NCI-H2227 (cell line): ENCODE data around the gene ABCC1.
"Not testable (repeated sequence)": the region's sequence is repeated elsewhere in the genome, so short reads cannot be mapped to it uniquely, and the experiment has no call there.

Experiments used
- DNase-seq: peaks from one replicate; lab custom pipeline; 2025; ENCODE audit not compliant: unreplicated experiment; lab: John Stamatoyannopoulos, UW

ABCC1 gene

DNA sequence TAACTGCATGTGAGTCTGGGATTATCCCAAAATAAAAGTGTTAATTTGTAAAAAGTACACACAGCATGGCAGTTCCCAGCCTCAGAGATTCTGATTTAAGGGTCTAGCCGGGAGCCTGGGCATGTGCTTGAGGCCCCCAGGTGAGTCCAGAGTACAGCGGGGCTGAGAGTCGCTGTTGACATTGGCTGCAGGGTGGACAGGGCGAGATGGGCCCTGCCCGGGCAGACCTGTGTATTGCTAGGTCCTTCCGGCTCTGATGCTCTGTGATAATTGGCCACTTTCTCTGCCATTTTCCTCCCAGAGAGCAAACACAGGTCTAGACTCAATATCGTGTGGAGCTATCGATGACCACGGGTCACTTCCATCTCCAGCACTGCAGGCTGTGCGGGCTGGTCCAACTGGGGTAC is 200.3 kb downstream of the ABCC1 start:
- DNase-seq = no peak

GRCh38 chr16:16150117-16150877 is 200.9 kb downstream of the ABCC1 start:
- DNase-seq = no peak

DNA sequence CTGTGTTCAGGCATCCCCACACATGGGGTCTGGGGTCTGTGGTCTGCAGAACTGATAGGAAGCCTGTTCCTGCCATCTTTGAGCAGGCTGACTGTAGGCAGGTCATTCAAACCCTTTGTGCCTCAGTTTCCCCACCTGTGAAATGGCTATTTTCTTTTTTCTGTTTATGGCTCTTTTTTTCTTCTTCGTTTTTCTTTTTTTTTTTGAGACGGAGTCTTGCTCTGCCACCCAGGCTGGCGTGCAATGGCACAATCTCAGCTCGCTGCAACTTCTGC is 201.4 kb downstream of the ABCC1 start:
- DNase-seq = no peak

GRCh38 chr16:16151315-16151714 is 201.9 kb downstream of the ABCC1 start:
- DNase-seq = no peak

DNA sequence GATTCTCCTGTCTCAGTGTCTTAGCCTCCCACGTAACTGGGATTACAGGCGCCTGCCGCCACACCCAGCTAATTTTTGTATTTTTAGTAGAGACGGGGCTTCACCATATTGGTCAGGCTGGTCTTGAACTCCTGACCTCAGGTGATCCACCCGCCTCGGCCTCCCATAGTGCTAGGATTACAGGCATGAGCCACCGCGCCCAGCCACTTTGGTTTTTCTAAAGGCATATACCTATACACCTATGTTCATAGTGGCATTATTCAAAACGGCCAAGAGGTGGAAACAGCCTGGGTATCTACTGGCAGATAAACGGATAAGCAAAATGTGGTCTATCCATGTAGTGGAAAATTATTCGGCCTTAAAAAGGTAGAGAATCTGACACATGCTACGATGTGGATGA is 203.6 kb downstream of the ABCC1 start:
- DNase-seq = not testable (repeated sequence)

- DNase-seq = no peak
Measured at GRCh38 chr16:16154281-16154951, 205.0 kb downstream of the ABCC1 start.

DNA sequence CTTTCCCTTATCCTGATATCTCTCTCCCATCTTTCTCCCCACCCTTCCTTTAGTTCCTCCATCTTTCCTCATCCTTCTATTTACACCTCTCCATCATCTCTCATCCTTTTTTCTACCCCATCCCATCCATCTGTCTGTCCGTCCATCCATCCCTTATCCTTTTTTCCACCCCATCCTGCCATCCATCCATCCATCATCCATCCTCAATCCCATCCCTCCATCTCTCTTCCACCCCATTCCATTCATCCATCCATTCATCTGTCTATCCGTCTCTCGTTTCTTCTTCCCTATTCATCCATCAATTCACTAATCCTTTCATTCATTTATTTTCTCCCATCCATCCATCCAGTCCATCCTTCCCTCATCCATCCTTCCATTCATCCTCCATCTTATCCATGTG is 205.8 kb downstream of the ABCC1 start:
- no peak for DNase-seq

DNA sequence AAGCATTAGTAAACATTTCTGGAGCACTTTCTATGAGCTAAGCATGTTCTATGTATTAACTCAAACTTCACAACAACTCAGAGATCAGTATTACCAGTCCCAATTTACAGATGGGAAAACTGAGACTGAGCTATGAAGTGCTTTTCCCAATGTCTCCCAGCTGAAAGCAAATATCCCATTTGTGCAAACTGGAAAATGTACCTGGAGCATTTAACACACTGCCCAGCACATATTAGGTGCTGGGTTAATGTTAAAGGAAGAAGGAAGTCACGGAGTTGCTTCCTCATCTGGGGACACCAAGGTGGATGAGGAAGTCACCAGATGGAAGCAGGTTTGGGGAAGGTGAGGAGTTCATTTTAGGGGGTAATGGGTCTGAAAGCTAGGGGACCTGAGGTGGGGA is 207.8 kb downstream of the ABCC1 start:
- DNase-seq = no peak

DNA sequence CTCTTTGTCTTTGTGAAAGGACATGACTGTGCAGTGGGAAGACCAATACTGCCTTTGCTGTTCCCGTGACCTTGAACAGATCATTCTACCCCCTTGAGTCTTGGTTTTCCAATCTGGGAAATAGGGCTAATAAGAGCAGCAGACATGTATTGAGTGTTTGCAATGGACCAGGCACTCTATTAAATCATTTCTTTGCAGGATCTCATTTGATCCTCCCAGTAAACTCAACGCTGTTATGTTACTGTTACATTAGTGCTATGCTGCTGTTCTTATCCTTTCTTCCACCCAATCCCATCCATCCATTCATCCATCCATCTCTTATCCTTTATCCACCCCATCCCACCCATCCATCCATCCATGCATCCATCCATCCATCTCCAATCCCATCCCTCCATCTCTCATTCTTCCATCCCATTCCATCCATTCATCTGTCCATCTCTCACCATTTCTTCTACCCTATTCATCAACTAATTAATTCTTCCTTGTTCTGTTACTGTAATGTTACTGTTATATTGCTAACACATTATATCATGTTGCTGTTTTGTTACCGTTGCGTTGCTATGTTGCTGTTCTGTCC is 208.8 kb downstream of the ABCC1 start:
- DNase-seq = no peak

- DNase-seq = no peak
Measured at GRCh38 chr16:16158741-16159374, 209.4 kb downstream of the ABCC1 start.

DNA sequence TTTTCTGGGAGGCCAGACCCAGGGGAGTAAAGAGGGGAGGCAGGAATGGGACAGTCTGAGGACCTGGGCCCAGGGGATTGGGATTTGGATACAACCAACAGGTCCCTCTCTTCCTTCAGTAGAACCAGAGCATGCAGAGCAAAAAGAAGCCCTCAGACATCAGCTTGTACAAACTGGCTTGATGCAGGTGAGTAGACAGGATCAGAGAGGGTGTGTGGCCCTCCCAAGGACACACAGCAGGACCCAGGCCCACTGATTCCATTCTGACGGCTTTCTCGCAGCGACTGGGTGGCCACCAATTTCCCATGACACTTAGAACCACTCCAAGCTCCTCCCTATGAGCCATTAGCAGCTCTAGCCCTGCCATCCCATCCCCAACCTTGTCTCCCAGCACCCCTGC is 210.2 kb downstream of the ABCC1 start:
- DNase-seq = no peak

DNA sequence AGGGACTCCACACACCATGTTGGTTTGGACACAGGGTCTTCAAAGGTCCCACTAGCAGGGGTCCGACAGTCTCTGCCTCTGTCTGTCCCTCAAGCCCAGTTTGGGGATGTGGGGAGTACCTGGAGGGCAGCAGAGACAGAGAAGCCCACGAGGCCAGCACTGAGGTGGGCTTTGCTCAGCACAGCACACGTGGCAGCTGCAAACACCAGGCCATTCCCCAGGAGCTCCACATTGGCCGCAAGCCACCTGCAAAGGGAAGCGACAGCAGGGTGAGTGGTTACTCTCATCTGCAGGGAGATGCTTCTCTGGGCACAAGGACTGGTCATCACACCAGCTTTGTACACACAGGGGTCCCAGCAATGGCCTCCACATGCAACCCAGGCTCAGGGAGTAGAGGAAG is 211.9 kb downstream of the ABCC1 start:
- no peak for DNase-seq

DNA sequence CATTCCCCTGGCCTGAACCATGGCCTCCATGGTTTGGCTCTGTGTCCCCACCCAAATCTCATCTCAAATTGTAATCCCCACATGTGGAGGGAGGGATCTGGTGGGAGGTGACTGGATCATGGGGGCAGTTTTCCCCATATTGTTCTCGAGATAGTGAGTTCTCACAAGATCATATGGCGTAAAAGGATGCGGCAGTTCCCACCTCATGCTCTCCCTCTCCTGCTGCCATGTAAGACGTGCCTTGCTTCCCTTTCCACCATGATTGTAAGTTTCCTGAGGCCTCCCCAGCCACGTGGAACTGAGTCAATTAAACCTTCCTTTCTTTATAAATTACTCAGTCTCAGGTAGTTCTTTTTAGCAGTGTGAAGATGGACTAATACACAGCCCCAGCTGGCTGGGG is 212.4 kb downstream of the ABCC1 start:
- not testable (repeated sequence) for DNase-seq

- no peak for DNase-seq
Measured at GRCh38 chr16:16162591-16162990, 213.2 kb downstream of the ABCC1 start.

- DNase-seq = no peak
Measured at GRCh38 chr16:16163109-16163508, 213.7 kb downstream of the ABCC1 start.

DNA sequence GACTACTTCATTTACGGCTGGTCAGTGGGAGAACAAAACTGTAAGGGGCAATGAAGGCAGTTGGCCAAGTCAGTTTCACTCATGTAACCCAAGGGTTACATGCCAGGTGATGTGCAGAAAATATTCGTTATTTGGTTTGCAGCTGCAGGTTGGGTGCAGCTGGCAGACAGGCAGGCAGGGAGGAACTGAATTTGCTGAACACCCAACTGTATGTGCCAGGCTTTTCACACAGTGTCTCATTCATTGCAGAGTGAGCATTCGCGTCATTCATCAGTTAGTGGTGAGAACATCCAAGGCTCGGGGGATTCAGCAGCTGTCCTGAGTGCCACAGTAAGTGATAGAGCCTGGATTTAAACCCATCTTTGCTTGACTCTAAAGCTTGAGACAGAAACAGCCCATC is 214.2 kb downstream of the ABCC1 start:
- DNase-seq = no peak

DNA sequence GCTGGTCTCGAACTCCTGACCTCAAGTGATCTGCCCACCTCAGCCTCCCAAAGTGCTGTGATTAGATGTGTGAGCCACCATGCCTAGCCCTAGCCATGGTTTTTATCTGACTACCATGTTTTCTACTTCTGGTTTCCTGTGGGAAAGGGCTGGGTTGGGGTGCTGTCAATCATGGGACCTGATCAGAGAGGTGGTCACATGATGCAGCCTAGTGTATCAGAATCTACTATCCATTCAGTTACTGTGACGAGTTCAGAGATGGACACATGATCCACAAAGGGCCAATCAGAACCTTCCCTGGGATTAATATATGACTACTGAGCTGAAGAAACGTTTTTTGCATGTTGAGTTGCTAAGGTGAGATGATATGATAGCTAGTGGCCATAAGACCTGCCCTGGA is 214.8 kb downstream of the ABCC1 start:
- DNase-seq = no peak

DNA sequence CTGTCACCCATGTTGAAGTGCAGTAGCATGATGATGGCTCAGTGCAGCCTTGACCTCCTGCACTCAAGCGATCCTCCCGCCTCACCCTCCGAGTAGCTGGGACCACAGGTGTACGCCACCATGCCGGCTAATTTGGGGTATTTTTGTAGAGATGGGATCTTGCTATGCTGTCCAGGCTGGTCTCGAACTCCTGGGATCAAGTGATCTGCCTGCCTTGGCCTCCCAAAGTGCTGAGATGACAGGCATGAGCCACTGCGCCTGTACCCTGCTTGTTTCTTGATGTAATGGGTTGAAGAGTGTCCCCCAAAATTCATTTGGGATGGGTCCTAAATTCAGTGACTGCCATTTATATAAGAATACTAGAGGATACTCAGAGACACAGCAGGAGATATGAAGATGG is 216.7 kb downstream of the ABCC1 start:
- no peak for DNase-seq

GRCh38 chr16:16166949-16167348 is 217.5 kb downstream of the ABCC1 start:
- no peak for DNase-seq

DNA sequence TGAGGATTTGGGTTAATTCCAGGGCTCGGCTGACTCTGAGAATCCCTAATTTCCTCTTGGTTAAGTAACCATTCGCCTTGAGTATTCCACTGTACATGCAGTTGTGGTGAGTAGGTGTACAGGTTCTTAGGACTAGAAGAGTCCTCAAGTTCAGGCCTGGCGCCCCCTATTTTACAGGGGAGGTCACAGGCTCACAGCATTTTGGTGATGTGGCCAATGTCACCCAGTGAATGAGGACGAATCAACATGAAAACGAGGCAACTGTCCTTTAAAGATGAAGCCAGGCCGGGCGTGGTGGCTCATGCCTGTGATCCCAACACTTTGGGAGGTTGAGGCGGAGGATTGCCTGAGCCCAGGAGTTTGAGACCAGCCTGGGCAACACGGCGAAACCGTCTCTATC is 218.5 kb downstream of the ABCC1 start:
- DNase-seq = no peak

GRCh38 chr16:16168431-16168830 is 219.0 kb downstream of the ABCC1 start:
- DNase-seq = no peak

DNA sequence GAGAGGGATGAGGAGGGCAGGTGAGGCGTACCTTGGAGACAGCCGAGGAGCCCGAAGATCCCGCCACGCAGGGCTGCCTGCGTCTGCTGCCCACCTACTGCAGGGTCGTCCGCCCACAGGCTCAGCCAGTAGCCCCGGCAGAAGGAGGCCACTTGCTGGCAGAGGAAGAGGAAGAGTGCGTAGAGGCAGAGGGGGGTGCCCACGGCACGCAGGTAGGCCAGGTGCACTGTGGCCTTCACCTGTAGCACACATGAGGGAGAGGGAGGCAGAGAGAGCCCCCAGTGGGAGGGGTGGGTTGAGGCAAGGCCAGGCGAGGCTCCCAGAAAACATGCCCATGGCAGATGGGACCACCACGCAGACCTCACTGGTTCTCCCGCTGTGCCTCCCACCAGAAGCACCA is 220.2 kb downstream of the ABCC1 start:
- no peak for DNase-seq
